ENCODE results near the gene DNAI4.

- TF ChIP-seq CTCF (IDR thresholded peaks at IDR 0.05) (peak in 1 of 6 experiments; percentile 14), POLR2A (IDR thresholded peaks at IDR 0.05) (no peak)
Measured at GRCh38 chr1:66876664-66877063, 48.0 kb downstream of the DNAI4 start.

Data from Peyer's patch (tissue), 4 donors.